ENCODE results near the gene PKIG. TPM values are rescaled to one million over a fixed set of nuclear protein-coding genes. Genes with fewer than 3 reads are reported as not detected.

The PKIG gene
- total and polyA plus RNA-seq, 2 of the 8 experiments (the other 6 are each of a cell fraction or from before 2014, with no cell fraction given), result 26.7 to 34.3 TPM

DNA sequence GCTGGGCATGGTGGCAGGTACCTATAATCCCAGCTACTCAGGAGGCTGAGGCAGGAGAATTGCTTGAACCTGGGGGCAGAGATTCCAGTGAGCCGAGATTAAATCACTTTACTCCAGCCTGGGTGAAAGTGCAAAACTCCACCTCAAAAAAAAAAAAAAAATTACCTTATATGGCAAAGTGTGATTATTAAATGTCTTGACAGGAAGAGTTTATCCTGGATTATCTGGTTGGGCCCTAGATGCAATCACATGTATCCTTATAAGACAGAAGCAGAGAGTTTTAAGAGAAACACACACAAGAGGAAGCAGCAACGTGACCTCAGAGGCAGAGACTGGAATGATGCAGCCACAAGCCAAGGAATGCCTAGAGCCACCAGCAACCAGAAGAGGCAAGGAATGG lies 58.1 kb downstream of the PKIG start:
- H3K9ac ChIP-seq (replicated peaks in 1 of 4; ENCODE audit: extremely low read depth in 1 of 4, low read depth in 3 of 4, low read length in 3 of 4), result no peak overlapping the region
- H3K4ac ChIP-seq (replicated peaks; ENCODE audit: insufficient read length, low read depth, low read length), result peak overlapping the region; percentile 90
- H3K56ac ChIP-seq (replicated peaks; ENCODE audit: insufficient read length, low read depth, low read length), result no peak overlapping the region
- peaks cover 0 to 2% (median 0%) of the 10 kb centered on the region in 4 experiments; a peak in 1 of 8 replicates for H3K36me3 ChIP-seq (ENCODE audit: control insufficient read depth in 2 of 4, insufficient read depth in 4 of 4, low read length in 3 of 4)
- POLR2A ChIA-PET (ENCODE audit: partially characterized antibody), result interaction anchor here (0.6 to 0.7 kb wide), 2 partner anchors 12 to 13 kb away, joined by 3 to 4 read pairs; no protein-coding TSS in a partner anchor
- H3K23me2 ChIP-seq (ENCODE audit: low read depth, low read length), result no peaks in the 10 kb centered on the region
- no peak overlapping the region; the same call in 1 of the 2 replicates for H2BK15ac ChIP-seq (ENCODE audit: low read length)
- DNase-seq (ENCODE audit: low read depth in 1 of 2, low spot score in 2 of 2), result no peak
- H2AK5ac ChIP-seq (ENCODE audit: low read depth, low read length), result peak overlapping the region; percentile 88; the same call in 1 of the 2 replicates
- no peak overlapping the region for H3K27ac ChIP-seq (ENCODE audit: low read depth, low read length)
- H2BK5ac ChIP-seq (ENCODE audit: low read depth, low read length), result peak overlapping the region; percentile 87; the same call in 1 of the 2 replicates
- H3K18ac ChIP-seq (ENCODE audit: extremely low read depth, low read length), result no peak overlapping the region
- H3K14ac ChIP-seq (ENCODE audit: insufficient read length), result no peak overlapping the region
- H3K23ac ChIP-seq (ENCODE audit: insufficient read length), result no peak overlapping the region
- no peaks in the 10 kb centered on the region for H3K79me2 ChIP-seq (ENCODE audit: control insufficient read depth in 1 of 2, insufficient read depth in 2 of 2, low read length in 2 of 2)
- no peak overlapping the region for H3K4me2 ChIP-seq (ENCODE audit: insufficient read depth in 1 of 2, low read depth in 2 of 2, low read length in 2 of 2)
- H4K8ac ChIP-seq (ENCODE audit: extremely low read depth, insufficient read depth, low read length), result no peak overlapping the region; the same call in 1 of the 2 replicates
- peak overlapping the region; percentile 72 for H2BK120ac ChIP-seq (replicated peaks; ENCODE audit: low read depth, low read length)
- peaks cover 8 to 28% (median 16%) of the 10 kb centered on the region in 4 experiments for H3K4me1 ChIP-seq (replicated peaks in 1 of 4; ENCODE audit: control insufficient read depth in 3 of 4, insufficient read depth in 4 of 4, low read length in 3 of 4)
- no peak overlapping the region for H3K4me3 ChIP-seq (ENCODE audit: extremely low read depth in 1 of 4, insufficient read depth in 2 of 4, low read depth in 3 of 4, low read length in 4 of 4)
- no peak for TF ChIP-seq CBX8 (IDR thresholded peaks at IDR 0.05; ENCODE audit: borderline replicate concordance, low read depth, low read length)
- 0 out of 2 replicates have a peak, but pooled peaks have one; percentile 20 for TF ChIP-seq KDM1A (IDR thresholded peaks at IDR 0.05; ENCODE audit: borderline replicate concordance, low read length)
- peak overlapping the region; percentile 90; the same call in 1 of the 2 replicates for H2BK12ac ChIP-seq (ENCODE audit: low read depth, low read length)
- WGBS, 2 experiments (ENCODE audit: extremely low coverage in 1 of 2, insufficient coverage in 1 of 2, insufficient read length in 1 of 2, insufficient replicate concordance in 2 of 2, low coverage in 1 of 2, low lambda C conversion rate in 2 of 2, missing lambda C conversion rate in 1 of 2), result 96% methylated on average over 2 of the region's 2 CpGs; no CpG with 5 or more reads in 1 of the 2 experiments
- peak overlapping the region; percentile 80; the same call in 1 of the 2 replicates for H2BK20ac ChIP-seq (ENCODE audit: low read length)
- no peaks in the 10 kb centered on the region for H3K9me3 ChIP-seq (ENCODE audit: insufficient read depth in 2 of 2, low read depth in 1 of 2, low read length in 1 of 2)
- no peaks in the 10 kb centered on the region for H3K27me3 ChIP-seq (replicated peaks in 1 of 4; ENCODE audit: control insufficient read depth in 3 of 4, extremely low read depth in 1 of 4, insufficient read depth in 3 of 4, low read length in 3 of 4)
- H4K91ac ChIP-seq (replicated peaks; ENCODE audit: insufficient read length, low read length), result peak overlapping the region; percentile 88
- peaks cover 2% of the 10 kb centered on the region; the same call in 1 of the 2 replicates for H3K79me1 ChIP-seq (ENCODE audit: low read depth, low read length)
- no peak for FAIRE-seq
- no peaks in the 10 kb centered on the region for H4K20me1 ChIP-seq (replicated peaks in 1 of 2; ENCODE audit: control insufficient read depth in 1 of 2, insufficient read depth in 2 of 2, low read length in 2 of 2)
- CTCF ChIA-PET (ENCODE audit: partially characterized antibody), result interaction anchor here (0.6 to 1.0 kb wide), 3 partner anchors 78 to 226 kb away, joined by 3 to 4 read pairs (median 3); no protein-coding TSS in a partner anchor
- no peak overlapping the region for H4K5ac ChIP-seq (ENCODE audit: insufficient read length, low read depth, low read length)
- H2AFZ ChIP-seq (ENCODE audit: low read length), result no peak overlapping the region
